ENCODE measurements around the gene PPFIBP1.

The PPFIBP1 gene

DNA sequence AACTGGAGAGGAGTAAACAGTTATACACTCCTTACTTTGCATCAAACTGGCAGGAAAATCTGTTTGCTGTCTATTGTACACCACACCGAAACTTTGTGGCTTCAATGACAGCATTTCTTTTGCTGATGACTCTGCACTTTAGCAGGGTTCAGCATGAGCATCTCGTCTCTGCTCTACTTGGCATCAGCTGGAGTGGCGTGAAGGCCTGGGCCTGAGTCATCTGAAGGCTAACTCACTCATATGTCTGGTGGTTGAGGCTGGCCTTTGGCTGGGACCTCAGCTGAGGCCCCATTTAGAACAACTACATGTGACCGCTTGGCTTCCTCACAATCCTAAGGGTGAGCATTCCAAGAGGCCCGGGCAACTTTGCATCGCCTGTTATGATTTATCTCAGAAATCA, 143.5 kb downstream of the PPFIBP1 start:
- no peak for DNase-seq (ENCODE audit: low spot score)

DNA sequence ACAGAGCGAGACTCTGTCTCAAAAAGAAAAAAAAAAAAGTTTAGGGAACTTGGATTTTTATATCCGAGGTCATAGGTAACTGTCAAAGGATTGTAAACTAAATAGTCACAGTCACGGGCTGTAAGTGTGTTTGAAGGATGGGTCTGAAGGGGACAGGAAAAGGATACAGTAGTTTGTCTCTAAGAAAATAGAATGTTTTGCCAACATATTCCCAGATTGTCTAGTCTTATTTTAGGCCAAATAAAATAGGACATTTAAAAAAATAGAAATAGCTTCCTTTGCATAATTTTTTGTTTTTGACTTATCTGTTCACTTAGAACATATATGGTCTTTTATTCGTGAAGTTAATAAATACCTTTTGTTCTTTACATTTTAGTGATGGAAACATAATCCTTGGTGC, 148.0 kb downstream of the PPFIBP1 start:
- no peak for DNase-seq (ENCODE audit: low spot score)

DNA sequence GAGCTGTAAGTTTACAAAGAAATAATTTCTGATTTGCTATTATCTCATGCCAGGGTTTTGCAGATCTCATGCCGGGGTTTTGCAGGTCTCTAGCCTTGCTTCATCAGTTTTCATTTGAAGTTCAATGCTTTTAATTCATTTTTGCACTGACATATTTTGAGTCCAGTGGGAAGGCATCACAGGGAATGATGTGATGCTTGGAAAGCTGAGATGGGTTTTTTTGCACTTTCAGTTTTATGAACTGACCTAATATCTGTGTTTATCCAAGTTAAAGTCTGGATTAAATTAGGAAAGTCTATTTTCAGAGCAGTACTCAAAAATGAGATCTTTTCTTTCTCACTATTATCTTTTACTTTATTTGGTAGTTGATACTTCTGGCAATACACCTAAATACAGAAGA, 148.6 kb downstream of the PPFIBP1 start:
- DNase-seq (ENCODE audit: low spot score) = no peak

DNA sequence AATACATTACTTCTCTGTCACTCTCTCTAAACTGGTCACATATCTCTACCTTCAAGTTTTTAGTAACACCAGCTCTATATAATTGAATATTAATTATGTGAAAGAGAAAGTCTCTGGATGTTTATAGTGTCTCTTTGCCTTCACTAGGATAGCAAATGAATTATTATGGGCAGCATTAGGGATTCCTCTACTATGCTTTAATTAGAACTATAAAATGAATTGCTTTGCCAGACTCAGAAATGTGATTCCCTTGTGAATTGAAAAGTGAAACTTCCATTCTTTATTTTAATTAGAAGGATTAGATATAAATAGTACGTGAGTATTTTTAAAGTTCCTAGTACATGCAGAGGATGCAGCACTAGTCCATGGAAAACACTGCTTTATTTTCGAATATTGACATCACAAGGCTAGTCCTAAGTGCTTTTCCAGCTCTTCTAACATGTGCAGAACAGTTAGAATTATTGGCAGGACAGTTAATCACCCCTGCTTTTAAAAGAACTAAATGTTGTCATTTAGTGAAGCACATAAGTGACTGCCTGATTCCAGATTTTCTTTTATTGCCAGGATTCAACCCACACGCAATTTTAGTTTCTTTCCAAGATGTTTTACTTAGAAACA, 149.2 kb downstream of the PPFIBP1 start:
- DNase-seq (ENCODE audit: low spot score) = no peak

DNA sequence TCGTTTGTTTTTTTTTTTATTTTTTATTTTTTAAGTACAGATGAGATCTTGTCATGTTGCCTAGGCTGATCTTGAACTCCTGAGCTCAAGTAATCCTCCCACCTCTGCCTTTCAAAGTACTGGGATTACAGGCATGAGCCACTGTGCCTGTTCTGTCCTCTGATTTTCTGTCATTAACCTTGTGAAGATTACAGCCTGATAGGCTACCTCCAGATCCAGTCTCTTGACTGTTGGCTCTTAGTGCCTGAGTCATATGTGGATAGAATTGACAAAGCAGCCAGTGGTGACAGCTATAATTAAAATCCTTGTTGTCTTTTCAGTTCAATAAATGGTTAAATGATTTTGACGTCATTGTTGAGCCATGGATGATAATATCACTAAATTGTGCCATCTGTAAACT, 151.0 kb downstream of the PPFIBP1 start:
- DNase-seq (ENCODE audit: low spot score) = no peak

DNA sequence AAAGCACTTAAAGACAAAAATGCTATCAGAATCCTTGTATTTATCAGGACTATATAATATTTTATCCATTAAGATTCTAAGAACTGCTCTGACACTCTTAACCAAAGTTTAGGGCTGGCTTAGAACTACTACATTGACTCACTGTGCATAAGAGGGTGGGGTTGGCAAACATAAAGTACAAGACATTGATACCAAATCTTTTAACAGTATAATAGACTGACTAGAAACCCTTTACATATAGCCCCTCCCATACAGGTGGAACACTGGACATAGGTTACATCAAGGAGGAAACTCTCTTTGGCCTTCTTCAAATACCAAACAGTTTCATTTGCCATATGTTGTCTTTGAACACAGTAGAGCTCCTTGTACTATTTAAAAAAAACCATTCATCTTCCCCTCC, 156.6 kb downstream of the PPFIBP1 start:
- DNase-seq (ENCODE audit: low spot score) = no peak

DNA sequence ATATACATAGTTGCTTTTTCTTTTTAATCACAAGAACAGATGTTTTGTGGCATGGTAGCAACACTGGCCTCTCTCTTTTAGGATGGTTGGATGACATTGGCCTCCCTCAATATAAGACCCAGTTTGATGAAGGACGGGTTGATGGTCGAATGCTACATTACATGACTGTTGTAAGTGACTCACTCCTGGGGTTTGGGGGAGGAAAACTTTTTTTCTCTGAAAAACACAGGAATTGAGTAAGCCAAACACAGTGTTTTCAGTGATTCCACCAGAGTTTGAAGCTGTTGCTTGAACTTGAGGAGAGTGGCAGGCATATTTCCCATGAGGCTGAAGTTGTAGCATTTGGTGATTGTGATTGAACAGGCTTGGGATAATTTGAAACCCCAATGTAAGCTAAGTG, 158.5 kb downstream of the PPFIBP1 start:
- no peak for DNase-seq (ENCODE audit: low spot score)

DNA sequence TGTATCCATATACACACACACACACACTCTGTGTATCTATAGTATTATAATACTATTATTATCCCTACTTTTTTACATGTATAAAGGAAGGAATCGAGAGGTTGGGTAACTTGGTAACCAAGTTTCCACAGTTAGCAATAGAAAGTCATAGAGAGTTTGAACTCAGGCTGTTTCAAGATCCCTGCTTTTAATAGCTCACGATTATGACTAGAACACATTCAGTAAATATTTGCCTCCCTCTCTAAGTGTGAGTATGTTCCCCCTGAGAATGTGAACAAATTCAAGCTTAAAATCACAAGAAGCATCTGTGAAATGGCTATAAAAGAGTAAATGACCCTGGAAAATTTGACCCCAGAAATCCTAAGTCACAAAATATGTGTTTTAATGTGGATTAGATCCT, 161.3 kb downstream of the PPFIBP1 start:
- no peak for DNase-seq (ENCODE audit: low spot score)

DNA sequence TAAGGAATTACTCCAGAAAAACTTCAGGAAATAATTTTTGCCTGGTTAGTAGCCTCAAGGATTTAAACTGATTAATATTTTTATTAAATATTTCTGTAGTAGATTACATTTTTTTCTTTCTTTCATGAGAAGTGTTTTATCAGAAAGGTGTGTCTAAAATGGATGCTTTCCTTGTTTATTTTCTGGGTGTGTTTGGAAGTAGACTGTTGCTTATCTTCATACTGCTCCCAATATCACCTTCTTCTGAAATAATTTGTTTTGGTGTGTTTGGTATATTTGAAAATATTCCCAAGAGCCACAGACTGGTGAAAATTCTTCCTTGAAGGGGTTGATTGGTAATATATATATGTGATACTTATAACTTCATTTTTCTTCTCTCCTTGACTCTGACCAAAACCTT, 162.1 kb downstream of the PPFIBP1 start:
- DNase-seq (ENCODE audit: low spot score) = no peak

DNA sequence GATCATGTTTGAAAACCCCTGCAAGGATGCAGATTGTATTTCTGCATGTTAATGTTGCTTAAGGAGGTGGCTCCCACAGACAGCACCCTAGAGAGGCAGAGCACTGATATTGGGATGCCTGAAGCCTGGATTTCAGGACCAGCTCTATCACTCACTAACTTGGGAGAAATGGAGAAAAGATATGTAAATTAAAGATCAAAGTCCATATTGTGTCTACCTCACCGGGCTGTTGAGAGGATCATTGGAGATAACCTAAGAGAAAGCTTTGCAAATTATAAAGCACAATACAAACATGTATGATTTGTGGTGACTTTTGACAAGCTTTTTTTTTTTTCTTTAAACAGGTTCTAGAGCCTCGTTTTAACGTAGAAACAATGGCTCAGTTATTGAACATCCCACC, 164.7 kb downstream of the PPFIBP1 start:
- DNase-seq (ENCODE audit: low spot score) = no peak

DNA sequence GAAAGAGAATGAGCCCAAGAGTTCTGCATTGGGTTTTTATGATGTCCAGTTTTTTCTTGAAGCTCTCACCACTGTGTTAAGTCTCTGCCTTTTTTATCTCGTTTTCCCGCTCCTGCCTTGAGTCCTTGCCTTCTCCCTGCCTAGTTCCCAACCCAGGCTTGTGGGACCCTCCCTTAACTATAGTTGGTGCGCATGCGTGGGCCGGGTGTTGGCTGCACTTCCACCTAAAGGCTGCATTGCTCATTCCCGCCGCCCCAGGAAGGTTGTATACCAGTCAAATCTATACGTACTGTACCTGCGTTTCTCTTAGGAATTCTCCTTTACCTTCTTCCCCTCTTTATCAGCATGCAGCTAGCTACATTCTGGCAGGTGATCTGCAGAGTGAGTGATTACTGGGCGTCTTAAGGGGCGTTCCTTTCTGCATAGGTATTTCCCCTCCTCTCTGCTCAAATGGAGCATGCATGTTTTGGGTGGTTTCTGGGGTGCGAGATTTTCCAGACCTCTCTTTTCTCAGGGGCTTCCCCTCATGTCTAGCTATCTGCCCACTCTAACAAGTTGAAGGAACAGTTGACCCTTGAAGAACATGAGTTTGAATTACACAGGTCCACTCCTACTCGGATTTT, 165.7 kb downstream of the PPFIBP1 start:
- DNase-seq (ENCODE audit: low spot score) = no peak

DNA sequence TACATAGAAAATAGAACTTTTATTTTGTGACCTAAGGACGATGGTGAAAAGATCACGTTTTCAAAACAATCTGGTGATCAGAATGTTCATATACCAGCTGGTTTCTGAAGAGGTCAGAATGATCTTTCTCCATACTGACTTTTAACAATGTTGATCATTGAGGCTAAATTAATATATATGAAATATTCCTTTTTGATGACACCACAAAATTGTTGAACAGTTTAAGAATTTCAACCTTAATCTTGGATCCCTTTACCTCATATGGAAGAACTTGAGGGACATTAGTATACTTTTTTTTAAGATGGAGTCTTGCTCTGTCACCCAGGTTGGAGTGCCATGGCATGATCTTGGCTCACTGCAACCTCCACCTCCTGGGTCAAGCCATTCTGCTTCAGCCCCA, 169.4 kb downstream of the PPFIBP1 start:
- DNase-seq (ENCODE audit: low spot score) = no peak

DNA sequence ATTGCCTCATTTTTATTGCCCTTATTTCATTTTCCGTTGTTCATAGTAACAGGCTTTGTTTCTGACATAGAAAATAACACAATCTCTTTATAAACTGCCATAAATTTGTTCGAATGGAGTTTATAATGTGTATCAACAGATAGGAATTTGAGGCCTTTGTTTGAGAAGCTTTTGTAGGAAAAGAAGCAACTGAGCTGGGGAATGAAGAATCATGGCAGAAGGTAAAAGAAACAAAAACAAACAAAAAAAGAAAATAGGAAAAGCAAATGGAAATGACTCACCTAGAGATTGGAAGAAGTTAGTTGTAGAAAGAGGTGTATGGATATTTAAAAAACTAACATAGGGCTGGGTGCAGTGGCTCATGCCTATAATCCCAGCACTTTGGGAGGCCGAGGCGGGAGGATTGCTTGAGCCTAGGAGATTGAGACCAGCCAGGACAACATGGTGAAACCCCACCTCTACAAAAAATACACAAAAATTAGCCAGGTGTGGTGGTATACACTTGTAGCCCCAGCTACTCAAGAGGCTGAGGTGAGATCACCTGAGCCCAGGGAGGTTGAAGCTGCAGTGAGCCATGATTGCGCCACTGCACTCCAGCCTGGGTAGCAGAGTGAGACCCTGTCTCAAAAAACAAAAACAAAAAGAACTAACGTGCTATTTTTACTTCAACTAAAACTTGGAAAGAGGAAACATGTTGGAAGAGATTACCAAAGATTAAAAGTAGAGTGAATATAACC, 171.7 kb downstream of the PPFIBP1 start:
- no peak for DNase-seq (ENCODE audit: low spot score)

DNA sequence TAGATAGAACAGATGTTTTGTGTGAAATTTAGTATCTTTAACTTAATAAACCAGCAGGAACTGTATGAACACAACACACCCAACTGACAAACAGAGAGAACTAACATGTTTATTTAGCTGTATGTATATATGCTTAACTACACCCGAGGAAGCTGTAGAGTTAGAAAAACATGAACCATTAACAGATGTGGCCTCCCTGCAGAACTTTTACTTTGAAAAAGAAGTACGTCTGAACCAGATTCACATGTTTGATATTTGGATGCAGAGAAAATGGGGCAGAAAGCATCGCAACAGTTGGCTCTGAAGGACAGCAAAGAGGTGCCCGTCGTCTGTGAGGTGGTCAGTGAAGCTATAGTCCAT, 172.3 kb downstream of the PPFIBP1 start, which contains the start of gene REP15:
TSS of gene REP15 (plus strand) at position 155 of the 360 bp plus-strand sequence. CDS start at position 271, 116 bp downstream.
- no peak for DNase-seq (ENCODE audit: low spot score)

DNA sequence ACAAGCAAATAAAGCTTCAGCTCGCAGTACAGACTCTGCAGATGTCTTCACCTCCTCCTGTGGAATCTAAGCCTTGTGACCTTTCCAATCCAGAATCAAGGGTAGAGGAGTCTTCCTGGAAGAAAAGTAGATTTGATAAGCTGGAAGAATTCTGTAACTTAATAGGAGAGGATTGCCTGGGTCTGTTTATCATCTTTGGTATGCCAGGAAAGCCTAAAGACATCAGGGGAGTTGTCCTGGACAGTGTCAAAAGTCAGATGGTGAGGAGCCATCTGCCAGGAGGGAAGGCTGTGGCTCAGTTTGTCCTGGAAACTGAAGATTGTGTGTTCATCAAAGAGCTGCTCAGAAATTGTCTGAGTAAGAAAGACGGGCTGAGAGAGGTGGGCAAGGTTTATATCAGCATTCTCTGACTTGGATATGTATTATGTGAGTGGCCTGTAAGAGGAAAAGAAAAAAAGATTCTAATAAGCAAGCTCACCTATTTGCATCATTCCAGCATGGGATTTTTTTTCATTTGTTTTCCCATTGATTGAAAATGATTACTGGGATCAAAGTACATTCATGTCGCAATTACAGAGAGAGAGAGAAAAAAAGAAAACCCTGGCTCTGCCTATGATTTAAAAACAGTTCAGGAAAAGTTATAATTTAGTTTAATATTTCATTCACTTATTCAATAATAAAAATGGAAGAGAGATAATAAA, 173.0 kb downstream of the PPFIBP1 start:
- DNase-seq (ENCODE audit: low spot score) = no peak

DNA sequence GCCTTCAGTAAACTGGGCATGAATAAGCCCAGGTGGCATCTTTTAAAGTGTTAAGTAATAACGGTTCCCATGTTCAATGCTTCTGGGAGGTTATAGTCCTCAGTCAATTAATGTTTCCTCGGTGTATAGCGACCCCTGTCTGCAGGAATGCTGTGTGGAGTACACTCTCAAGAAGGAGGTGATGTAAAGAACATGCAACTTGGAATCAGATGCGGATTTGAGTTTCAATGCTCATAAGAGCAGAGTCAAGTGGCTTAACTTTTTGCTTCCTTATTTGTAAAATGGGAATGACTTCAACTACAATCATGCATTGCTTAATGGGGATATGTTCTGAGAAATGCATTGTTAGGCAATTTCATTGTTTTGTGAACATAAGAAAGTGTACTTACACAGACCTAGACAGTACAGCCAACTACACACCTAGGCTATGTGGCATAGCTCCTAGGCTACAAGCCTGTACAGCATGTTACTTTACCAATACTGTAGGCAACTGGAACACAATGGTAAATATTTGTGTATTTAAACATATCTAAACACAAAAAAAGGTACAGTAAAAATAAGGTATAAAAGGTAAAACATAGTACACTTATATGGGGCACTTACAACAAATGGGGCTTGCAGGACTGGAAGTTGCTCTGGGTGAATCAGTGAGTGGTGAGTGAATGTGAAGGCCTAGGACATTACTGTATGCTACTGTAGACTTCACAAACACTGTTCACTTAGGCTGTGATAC, 179.9 kb downstream of the PPFIBP1 start:
- DNase-seq (ENCODE audit: low spot score) = no peak

DNA sequence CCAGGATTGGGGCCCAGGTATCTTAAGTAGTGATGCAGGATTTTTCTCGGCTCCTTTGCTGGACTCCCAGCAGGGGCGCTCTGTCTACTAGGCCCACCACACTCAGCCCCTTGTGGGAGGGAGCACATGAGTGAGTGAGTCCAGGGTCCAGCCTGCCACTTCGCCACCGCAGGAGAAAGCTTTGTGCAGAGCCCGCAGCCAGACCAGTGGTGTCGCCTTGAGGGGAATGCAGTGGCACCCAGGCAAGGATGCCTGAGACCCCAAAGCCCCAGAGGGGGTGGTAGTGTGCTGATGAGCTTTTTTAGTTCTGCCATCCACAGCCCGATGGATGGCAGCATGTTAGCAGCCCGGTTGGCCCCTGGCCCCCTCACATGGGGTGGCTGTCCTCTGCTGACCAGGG, 181.3 kb downstream of the PPFIBP1 start:
- DNase-seq (ENCODE audit: low spot score) = no peak

DNA sequence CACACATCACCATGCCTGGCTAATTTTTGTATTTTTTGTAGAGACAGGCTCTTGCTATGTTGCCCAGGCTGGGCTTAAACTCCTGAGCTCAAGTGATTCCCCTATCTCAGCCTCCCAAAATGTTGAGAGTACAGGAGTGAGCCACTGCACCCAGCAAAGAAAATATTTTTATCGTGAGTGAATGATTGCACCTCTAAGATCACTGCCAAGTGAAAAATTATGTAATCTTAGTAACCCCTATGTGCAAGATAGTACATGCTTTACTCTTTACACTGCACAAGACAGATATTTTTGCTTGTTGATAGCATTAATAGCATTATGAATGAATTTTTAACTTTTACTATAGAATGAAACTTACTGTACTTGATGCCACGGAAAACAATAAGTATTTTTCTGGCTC, 183.2 kb downstream of the PPFIBP1 start:
- no peak for DNase-seq (ENCODE audit: low spot score)

DNA sequence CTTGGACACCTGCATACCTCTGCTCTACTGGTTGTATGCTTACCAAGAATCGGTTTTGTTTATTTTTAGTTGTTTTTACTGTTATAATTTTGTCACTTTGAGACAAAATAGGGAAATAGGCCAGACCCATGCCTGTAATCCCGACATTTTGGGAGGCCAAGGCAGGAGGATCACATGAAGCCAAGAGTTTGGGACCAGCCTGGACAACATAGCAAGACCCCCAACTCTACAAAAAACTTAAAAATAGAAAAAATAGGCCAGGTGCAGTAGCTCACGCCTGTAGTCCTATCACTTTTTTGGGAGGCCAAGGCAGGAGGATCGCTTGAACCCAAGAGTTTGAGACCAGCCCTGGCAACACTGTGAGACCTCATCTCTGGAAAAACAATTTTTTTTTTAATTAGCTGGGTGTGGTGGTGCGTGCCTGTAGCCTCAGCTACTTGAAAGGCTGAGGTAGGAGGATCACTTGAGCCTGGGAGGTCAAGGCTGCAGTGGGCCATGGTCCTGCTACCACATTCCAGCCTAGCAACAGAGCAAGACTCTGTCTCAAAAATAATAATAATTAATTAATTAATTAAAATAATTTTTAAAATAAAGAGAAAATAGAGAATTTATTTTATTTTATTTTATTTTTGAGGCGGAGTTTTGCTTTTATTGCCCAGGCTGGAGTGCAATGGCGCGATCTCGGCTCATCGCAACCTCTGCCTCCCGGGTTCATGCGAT, 185.4 kb downstream of the PPFIBP1 start:
- DNase-seq (ENCODE audit: low spot score) = no peak

DNA sequence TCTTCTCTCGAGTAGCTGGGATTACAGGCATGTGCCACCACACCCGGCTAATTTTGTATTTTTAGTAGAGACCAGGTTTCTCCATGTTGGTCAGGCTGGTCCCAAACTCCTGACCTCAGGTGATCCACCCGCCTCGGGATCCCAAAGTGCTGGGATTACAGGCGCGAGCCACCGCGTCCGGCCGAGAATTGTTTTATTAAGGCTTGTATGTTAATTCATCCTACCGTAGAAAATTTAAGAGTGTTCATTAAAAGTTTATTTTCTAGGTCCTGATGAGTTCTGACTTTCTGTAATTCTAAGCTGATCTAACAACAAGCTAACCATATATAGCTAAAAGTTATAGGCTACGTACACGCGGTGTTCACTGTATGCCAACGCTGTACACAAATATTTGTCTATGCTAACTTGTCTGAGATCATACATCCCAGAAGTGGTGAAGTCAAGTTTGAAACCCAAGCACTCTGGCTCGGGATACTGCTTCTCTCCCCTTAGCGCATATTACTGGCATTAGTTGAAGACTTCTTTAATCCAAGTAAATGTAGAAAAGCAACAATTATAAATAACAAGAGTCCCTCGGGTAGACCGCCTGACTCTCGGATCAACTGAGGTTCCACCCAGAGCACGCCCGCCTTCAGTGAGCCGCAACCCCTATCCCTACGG, 186.1 kb downstream of the PPFIBP1 start:
- DNase-seq (ENCODE audit: low spot score) = no peak
